GM18861 (cell line): ENCODE measurements around the gene DPM2.

Experiments used
- ATAC-seq: cut with Tn5 transposase; IDR thresholded peaks from one replicate; pipeline ENCODE4 v1.9.1; 2021; ENCODE audit not compliant: unreplicated experiment

Gene DPM2

DNA sequence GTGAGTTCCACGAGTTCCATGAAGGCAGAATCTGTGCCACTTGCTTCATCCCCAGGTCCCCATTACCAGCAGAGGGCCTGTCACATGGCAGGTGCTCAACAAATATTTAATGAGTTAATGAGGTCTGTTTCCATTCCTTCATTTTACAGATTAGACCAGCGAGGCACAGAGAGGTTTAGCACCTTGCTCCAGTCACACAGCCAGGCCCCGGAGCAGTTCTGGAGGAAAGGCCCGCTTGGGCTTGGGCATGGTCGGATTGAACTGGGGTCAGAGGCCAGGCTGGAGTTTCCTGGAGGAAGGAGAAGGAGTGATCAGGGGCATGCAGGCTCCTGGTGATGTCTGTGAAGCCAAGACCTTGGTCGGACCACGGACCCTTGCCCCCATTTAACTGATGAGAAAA is 16.9 kb downstream of the DPM2 start:
- ATAC-seq: no peak

DNA sequence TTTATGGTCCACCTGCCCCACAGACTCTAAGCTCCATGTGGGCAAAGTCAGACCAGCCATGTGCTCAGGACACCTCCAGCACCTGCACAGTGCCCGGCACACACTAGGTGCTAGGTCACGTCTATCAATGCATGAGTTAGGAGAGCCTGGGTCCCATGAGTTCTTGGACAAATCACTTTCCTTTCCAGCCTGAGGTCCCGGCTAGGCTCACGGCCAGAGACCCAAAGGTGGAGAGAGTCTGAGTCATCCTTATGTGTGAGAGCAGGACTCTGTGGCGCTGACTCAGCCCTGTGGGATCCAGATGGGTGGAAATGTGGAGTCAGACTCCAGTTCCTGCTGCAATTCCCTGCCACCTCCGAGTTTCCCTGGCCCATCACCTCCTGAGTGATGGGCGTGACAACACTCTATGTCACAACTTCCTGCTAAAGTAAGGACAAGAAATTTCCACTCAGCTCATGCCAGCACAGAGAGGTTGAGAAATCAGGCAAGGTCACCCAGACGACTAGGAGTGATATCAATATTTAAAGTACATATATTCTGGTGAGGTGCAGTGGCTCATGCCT is 18.3 kb downstream of the DPM2 start:
- ATAC-seq: no peak

DNA sequence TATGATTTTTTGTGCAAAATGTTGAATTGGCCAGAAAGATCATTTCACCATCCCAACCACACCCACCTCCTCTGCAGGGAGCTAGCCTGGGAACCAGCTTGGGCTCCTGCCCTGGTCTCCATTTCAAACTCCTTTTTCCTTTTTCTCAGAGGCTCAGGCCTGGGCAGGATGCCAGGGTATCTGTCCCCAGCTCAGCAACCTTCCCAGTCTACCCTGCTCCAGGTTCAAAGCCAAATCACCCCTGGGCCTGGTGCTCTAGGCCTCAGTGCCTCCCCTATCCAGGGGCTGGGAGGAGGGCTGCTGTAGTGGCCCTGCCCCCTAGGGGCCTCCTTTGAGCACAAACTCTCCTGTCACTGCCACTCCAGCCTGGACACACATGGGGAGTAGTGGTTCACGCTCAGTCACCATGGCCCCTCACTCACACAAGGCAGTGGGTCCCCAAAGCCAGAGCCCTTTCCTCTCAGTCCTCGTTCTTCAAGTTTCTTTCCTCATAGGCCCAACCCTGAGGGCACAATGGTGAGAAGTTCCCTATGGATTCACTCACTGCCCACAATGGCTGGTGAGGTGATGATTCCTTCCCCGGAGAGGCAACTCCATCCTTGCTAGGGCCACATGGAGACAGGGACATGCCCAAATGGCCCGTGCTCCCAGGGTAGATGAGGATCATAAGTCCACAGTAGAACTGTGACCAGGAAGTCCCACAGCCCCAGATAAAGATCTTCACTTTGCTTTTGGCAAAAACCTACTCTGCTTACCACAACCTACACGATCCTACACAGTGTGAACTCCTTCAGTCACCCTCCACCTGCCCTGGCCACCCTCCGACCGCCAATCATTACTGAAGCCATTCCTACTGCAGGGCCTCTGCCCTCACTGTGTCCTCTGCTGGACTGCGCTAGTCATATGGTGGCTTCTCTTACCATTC is 19.2 kb downstream of the DPM2 start:
- no peak for ATAC-seq

DNA sequence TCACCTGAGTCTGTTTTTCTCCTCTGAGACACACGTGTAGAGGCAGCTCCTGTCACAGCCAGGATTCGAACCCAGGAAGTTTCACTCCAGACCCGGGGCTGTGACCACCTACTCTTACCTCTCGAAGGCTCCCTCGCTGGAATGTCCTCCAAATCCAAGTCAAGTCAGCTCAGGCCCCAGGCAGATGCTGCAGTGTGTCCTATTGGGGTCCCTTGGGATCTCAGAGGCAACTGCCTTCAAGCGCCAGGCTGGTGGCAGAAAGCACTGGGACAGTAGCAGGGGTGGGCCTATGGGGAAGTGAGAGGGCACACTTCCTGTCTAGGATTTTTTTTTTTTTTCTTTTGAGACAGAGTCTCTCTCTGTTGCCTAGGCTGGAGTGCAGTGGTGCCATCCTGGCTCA is 20.1 kb downstream of the DPM2 start:
- ATAC-seq: no peak

DNA sequence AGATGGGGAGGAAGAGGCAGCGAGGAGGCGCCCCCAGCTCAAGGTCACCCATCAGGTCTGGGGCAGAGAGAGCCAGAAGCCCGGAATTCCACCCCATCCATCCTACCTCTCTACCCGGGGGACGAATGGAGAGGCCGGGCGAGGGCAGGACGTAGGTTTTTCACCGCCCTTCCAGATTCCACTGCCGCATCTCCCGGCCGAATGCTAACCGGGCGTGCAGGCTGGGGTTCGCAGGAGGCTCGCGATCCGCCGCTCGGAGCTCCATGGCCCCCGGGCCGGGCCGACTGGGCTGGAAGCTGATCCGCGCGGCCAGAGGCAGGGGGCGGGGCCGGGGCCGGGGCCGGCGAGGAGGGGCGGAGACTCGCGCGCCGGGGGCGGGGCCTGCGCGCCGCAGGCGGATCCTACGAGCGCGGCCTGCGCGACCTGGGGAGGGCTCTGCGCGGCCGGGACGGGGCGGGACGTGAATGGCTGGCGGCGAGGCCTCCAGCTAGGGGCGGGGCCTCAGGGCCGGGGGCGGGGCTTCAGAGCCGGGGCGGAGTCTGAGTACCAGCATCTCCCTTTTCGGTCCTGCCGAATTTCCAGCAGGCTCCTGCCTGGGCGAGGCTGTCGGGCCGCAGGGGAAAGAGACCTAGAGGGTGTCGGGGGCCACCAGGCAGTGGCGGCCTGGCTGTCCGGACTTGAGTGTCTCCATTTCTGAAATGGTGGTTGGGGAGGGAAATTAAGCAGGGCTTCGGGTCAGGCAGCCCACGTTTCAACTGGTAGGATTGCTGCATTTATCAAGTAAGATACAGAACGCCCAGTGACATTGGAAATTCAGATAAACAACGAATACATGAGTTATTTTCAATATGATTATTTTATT is 20.7 kb downstream of the DPM2 start, which contains the start of gene ST6GALNAC4:
Gene ST6GALNAC4 (minus strand): TSS at position 322 of the 862 bp plus-strand sequence. CDS start 622 bp downstream, outside the sequence.
- peak; percentile 47 for ATAC-seq

DNA sequence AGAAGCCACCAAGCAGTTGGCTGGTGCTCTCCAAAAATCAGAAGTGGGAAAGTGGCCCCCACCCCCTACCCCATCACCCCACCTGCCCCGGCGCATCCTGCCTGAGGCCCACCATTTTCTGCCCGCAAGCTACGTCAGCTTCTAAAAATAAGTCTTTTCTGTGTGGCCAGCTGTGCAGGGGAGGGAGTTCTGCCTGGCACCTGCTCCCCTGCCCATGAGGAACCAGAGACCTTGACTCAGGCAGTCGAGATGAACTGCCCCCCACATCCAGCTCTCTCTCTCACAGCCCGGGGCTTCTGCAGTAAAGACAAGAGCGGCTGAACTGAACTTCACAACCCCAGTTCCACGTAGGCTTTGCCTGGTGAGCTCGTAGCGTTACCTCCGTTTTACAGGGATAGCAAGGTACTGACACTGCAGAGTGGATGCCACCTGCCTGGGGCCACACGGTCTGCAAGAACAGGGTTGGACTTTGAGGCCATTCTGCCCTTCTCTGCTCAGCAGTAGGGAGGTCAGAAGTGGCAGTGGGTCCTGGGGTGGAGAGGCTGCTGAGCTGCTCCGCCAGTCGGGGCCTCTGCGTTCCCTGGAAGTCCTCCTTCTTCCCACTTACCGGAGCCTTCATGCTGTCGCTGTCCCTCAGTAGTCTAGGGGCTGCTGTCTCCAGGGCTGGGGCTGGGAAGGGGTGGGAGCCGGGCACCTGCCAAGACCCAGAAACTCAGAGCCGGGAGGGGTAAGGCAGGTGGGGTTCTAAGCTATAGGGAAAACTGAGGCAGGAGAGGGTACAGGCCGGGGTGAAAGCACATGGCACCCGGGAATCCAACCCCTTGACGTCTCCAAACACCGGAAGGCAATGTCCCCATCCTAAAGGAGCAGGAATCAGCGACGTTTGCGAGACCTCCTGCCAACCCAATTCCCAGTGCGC is 21.6 kb downstream of the DPM2 start:
- ATAC-seq: no peak

DNA sequence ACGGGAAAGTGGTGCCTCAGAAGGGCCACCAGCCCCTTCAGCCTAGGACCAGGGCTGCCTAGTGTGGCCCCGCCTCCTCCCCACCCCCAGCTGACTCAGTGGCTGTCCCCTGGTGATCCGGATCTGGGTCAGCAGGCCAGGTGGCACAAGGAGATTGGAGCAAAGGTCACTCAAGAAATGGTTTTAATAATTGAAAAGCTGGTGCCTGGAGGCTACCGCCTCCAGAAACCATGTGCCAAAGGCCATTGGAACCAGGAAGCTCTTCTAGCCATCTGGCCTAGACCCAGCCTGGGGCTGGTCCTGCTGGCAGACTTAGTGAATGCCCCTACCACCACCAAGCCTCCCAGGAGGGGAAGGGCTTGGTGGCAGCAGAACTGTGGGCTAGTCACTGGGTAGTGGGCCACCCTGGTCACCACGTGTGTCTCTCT is 22.3 kb downstream of the DPM2 start:
- ATAC-seq: no peak

DNA sequence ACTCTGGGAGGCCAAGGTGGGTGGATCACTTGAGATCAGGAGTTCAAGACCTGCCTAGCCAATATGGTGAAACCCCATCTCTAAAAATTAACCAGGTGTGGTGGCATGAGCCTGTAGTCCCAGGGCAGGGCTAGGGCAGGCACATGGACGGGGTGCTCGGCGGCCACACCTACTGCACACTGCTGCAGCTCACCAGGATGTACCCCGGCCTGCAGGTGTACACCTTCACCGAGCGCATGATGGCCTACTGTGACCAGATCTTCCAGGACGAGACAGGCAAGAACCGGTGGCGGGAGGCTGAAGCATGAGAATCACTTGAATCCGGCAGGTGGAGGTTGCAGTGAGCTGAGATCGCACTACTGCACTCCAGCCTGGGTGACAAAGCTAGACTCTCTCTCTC is 24.0 kb downstream of the DPM2 start:
- no peak for ATAC-seq

DNA sequence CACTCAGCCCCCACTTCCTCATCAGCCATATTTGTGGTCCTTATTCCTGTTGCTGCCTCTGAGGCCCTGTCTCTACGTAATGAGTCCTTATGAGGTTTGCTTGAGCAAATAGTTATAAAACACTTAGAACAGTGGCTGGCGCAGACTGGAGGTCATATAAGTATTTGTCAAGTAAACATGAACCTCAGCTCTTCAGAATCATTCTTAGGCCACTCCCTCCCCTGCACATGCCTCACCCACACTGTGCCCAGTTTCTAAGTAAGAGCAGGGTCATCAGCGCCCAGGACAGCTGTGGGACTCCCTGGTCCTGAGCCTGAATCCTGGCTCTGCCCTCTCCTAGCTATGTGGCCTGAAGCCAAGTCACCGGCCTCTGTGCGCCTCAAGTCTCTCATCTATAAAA is 24.8 kb downstream of the DPM2 start:
- ATAC-seq: no peak

DNA sequence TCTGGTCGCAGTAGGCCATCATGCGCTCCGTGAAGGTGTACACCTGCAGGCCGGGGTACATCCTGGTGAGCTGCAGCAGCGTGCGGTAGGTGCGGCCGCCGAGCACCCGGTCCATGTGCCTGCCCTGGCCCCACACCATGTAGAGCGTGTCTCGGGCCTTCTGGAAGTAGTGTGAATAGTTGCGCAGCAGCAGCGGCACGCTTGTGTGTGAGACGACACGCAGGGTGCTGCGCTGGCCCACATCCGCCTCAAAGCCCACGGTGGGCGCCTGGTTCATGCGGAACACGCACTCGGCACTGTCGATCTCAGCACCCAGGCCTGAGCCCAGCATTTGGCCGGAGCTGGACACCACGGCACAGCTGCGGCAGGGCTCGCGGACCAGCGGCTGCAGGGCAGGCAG is 25.4 kb downstream of the DPM2 start:
- ATAC-seq: no peak

DNA sequence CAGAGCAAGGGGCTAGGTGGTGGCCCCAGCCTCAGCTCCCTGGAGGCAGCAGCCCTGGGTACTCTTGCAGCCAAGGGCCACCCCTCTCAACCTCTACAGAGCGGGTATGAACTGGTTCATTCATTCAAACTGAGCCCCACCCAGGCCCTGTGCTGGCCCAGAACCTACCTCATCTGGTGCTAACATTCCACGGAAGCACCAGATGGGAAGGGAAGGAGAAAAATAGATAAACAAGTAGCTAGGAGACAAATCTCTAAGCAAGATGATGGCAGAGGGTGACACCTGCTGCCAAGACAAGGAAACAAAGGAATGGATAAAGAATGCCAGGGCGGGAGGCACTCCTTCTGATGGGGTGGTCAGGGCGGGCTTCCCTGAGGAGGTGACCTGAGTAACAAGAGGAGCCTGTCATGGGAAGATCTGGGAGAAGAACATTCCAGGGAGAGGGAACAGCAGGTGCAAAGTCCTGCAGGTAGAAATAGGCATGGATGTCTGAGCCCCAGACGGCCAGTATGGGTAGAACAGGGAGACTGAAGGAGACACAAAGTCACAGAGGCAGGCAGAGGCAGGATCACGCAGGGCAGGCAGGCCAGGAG is 26.9 kb downstream of the DPM2 start:
- no peak for ATAC-seq

DNA sequence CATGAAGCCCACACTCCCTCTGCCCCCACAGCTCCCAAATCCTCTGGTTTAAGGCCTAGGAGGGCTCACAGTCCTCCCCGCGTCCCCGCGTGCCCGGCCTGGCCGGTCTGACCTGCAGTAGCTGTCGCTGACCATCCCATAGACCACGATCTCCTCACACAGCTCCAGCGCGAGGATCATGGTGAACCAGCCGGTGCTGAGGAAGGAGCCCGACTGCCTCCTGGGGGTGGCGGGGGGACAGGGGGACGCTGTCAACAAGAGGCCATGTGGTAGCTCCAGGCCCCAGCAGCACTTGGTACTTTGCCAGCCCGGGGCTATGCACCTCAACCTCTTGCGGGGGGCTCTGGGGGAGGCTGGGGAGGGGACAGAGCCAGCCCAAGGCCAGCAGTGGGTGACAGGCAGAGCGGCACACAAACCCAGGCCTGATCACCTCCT is 27.8 kb downstream of the DPM2 start:
- no peak for ATAC-seq

DNA sequence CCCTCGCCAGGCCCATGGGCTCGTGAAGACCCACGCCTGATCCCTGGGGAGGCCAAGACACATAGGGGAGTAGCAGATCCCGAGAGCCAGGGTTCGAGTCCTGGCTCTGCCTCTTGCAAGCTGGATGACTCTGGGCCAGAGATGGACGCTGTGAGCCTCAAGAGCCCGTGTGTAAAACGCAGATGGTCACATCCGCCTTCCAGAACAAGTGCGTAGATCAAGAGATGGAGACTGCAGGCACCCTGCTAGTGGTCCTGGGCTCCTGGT is 29.1 kb downstream of the DPM2 start:
- ATAC-seq: no peak

DNA sequence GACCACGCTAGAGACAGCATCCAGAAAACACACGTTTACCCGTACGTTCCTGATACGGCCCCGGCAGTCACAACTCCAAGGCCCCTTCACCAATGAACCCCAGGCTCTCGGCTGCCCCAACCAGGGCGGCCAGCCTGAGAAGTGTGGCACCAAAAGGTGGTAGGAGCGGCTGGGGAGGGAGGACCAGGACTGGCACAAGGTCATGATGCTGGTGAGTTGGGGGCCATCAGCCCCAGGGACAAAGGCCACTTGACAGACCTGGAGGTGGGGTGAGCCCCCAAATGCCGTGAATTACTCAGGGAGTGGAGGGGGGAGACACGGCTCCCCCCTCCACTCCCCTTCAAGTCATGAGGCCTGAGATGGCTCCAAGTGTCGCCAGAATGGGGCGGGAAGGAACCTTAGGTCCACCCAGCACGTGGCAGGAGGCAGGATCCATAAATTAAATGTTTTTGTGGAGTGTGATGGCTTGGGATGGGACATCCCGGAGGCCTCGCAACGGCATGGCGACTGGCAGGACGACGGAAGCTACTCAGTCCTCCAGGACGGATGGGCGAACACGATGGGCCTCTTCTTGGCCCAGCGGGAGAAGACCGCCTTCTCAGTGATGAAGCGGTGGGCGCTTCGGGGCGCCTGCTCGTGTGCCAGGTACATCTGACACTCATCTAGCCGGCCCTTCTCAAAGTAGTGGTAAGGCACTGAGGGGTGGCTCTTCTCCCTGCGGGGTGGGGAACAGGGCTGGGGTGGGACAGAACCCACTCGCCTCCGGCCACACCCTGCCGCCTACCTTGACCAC is 29.6 kb downstream of the DPM2 start:
- ATAC-seq: no peak

DNA sequence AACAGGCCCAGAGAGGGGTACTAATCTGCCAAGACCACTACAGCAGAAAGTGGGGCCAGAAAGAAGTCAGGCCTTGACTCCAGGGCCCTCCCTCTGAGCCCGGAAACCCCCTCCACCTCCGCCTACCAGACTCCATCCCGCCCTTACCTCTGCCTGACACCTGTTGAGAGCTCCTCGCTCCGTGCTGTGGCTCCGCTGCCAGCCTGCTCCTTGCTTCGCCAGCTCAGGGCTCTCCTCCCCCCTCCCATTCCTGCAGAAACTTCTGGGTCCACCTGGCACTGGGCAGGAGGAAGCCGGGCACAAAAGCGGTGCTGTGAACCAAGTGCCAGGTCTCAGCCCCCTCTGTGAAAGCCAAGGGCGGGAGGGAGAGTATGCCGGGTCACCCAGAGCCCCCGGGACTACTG is 31.9 kb downstream of the DPM2 start:
- ATAC-seq: no peak

DNA sequence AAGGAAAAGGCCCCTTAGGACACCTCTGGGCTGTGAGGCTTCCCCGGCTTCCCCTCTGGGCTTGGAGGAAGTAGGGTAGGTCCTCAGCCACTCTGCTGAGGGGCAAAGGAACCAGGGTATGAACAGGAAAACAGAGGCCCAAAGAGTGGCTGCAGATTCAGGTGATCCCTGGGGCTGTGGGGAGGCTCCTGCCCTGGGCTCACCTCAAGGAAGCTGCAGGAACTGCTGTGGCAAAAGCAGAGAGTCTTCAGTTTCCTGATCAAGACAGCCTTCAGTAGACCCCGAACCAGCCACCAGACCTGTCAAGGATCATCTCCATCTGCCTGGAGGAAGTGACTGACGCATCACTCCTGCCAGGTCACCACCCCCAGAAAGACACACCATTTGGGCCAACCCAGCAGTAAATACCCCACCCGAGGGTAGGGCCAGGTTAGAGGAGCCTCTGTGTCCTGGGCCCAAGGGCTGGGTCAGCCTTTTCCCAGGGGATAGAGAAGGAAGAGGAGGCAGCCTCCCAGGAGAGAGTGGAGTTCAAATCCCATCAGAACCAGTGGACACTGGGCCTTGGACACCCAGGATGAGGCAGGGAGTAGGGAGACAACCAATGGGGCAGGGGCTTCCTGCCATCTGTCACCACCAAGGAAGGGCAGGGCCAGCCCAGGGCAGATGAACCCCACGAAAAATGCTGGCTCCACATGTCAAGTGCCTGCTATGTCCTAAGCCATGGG is 32.5 kb downstream of the DPM2 start:
- ATAC-seq: no peak

DNA sequence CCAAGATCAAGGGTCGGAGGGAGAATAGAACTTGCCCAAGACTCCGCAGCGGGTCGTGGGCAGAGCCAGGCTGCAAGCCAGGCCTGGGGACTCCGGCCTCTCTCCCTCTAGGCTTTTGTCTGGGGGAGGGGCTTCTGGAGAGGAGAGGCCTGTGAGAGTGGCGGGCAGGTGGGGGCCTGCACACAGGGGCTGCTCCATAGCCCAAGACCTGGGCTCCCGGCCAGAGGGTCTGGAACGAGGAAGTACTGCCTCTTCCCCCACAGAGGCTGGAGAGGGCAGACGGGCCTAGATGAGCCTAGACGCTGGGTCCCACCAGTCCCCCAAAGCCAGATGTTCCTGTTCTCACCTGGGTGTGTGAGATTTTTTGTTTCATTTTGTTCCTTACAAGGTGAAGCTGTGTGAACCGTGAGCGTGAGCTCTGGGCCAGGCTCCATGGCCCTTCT is 33.1 kb downstream of the DPM2 start:
- ATAC-seq: no peak

DNA sequence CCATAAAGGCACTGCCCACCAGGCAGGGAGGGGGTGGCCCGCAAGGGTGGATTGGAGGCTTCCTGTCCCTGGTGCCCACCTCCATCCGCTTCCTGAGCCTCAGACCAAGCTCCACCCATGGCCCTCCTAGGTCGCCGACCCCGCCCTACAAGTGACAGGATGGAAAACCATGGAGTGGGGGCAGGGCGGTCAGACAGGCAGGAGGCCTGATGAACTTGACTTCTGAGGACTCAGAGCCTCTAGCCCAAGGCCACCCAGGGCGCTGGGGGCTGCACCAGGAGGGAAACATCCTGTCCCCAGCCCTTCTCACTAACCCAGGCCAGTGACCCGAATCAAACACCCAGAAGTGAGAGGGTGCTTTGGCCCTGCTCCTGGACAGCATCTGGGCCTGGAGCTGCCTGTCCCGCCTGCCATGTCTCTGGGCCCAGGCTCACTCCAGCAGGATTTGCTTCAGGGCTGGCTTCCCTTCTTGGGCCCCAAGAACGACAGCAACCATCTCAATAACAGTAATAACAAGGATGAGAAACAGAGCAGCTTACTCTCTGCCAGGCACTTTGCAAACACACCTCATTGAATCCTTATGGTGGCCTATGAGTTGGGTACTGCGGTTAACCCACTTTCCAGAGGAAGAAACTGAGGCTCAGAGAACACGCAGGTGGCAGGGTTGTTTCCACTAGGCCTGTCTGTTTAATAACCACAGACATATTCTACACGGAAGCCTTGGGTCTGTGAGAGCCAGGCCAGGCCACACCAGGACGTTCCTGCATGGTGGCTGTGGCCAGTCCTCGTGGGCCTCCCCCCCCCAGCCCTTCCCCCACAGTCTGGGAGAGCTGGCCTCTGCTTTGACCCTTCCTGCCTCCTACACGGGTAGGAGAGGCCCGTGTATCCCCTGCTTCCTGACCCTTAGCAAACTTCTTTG is 33.8 kb downstream of the DPM2 start:
- ATAC-seq: peak; percentile 28
